ENCODE data around the gene CCNC. TPM values are rescaled to one million over a fixed set of nuclear protein-coding genes. Genes with fewer than 3 reads are reported as not detected.

Gene CCNC
- 61.3 and 69.1 TPM in 2 replicates for polyA plus RNA-seq (2014; cell fraction: cytosol; rRNA removed)
- 76.9 and 84.6 TPM in 2 replicates for polyA plus RNA-seq (2014; cell fraction: nucleus; rRNA removed)

- peak; percentile 97 for DNase-seq (ENCODE audit: low spot score)
These were observed at the start of gene CCNC for GRCh38 chr6:99568103-99568933. Gene CCNC, minus strand, starts transcription at chr6:99568660. Its CDS starts 133 bp downstream, at chr6:99568527.

GRCh38 chr6:99617131-99617530 lies 48.7 kb upstream of the CCNC start:
- no peak for DNase-seq (ENCODE audit: low spot score)

- peak; percentile 48 for DNase-seq (ENCODE audit: low spot score)
These were observed 46.1 kb upstream of the CCNC start for GRCh38 chr6:99614430-99615186.

GRCh38 chr6:99613705-99614429 lies 45.4 kb upstream of the CCNC start:
- no peak for DNase-seq (ENCODE audit: low spot score)

GRCh38 chr6:99613409-99613704 lies 44.9 kb upstream of the CCNC start:
- DNase-seq (ENCODE audit: low spot score): peak; percentile 62

GRCh38 chr6:99612551-99613408 lies 44.3 kb upstream of the CCNC start:
- no peak for DNase-seq (ENCODE audit: low spot score)

- DNase-seq (ENCODE audit: low spot score): no peak
These were observed 42.7 kb upstream of the CCNC start for GRCh38 chr6:99611148-99611547.

GRCh38 chr6:99609905-99610489 lies 41.5 kb upstream of the CCNC start:
- DNase-seq (ENCODE audit: low spot score): no peak

GRCh38 chr6:99608886-99609482 lies 40.5 kb upstream of the CCNC start:
- DNase-seq (ENCODE audit: low spot score): no peak

- DNase-seq (ENCODE audit: low spot score): no peak
These were observed 39.8 kb upstream of the CCNC start for GRCh38 chr6:99608059-99608885.

- DNase-seq (ENCODE audit: low spot score): no peak
These were observed 39.1 kb upstream of the CCNC start for GRCh38 chr6:99607416-99608036.

GRCh38 chr6:99606656-99607415 lies 38.4 kb upstream of the CCNC start, which contains the start of gene PRDM13:
Gene PRDM13, plus strand, starts transcription at chr6:99606833. Its CDS starts 202 bp downstream, at chr6:99607035.
- DNase-seq (ENCODE audit: low spot score): no peak

GRCh38 chr6:99605911-99606655 lies 37.6 kb upstream of the CCNC start:
- no peak for DNase-seq (ENCODE audit: low spot score)

- no peak for DNase-seq (ENCODE audit: low spot score)
These were observed 36.7 kb upstream of the CCNC start for GRCh38 chr6:99605074-99605734.

GRCh38 chr6:99604166-99605073 lies 36.0 kb upstream of the CCNC start:
- no peak for DNase-seq (ENCODE audit: low spot score)

All from SK-N-DZ (cell line).